Keratinocyte (primary cell): ENCODE data around the gene TEDC2. TPM values are rescaled to one million over a fixed set of nuclear protein-coding genes. Genes with fewer than 3 reads are reported as not detected.

Experiments used
- DNase-seq: peaks from one replicate; pipeline ENCODE4 v3.0.0-alpha.2; 2011; ENCODE audit warnings: low read depth, missing footprints, low spot score
- FAIRE-seq: peaks from 2 replicates; lab custom pipeline; 2011; peaks lifted over from hg19 to GRCh38; lab: Jason Lieb, UNC
- H2AFZ ChIP-seq: 2 replicates; pipeline ENCODE4 v1.6.0; 2012; ENCODE audit warnings: low read length, control low read depth, inconsistent platforms; ENCODE audit not compliant: control insufficient read depth
- H3K27ac ChIP-seq: 2 replicates; pipeline ENCODE4 v1.5.1; 2011; ENCODE audit warnings: low read length; ENCODE audit not compliant: control insufficient read depth, insufficient read depth
- H3K27me3 ChIP-seq: 3 replicates; pipeline ENCODE4 v1.6.0; 2011; ENCODE audit warnings: low read length; ENCODE audit not compliant: control insufficient read depth, insufficient read depth; ENCODE audit errors: extremely low read depth
- H3K36me3 ChIP-seq, 2 experiments: 2 replicates in 1 of 2; 3 replicates in 1 of 2; pipeline ENCODE4 v1.5.1; 2011; ENCODE audit warnings: low read length in 2 of 2, mild to moderate bottlenecking in 1 of 2; ENCODE audit not compliant: control insufficient read depth in 2 of 2, insufficient read depth in 2 of 2; ENCODE audit errors: extremely low read depth in 1 of 2
- H3K4me1 ChIP-seq: 3 replicates; pipeline ENCODE4 v1.5.1; 2011; ENCODE audit warnings: low read length; ENCODE audit not compliant: control insufficient read depth, insufficient read depth; ENCODE audit errors: extremely low read depth
- H3K4me2 ChIP-seq: 3 replicates; pipeline ENCODE4 v1.6.0; 2011; ENCODE audit warnings: low read depth, low read length; ENCODE audit not compliant: control insufficient read depth, insufficient read depth; ENCODE audit errors: extremely low read depth
- H3K4me3 ChIP-seq, 3 experiments: fragments of 200-600 bp in 1 of 3; sonication (generic) in 1 of 3; 2 replicates in 2 of 3; 3 replicates in 1 of 3; pipeline ENCODE4 v1.5.1; 2011 to 2016; ENCODE audit warnings: low read length in 3 of 3, mild to moderate bottlenecking in 3 of 3, control low read depth in 2 of 3, inconsistent platforms in 1 of 3, low read depth in 1 of 3, mixed read lengths in 1 of 3, mixed run types in 1 of 3, moderate library complexity in 1 of 3; ENCODE audit not compliant: control insufficient read depth in 2 of 3, insufficient read depth in 2 of 3; ENCODE audit errors: extremely low read depth in 1 of 3
- H3K79me2 ChIP-seq: 2 replicates; pipeline ENCODE4 v1.6.0; 2012; ENCODE audit warnings: low read length; ENCODE audit not compliant: control insufficient read depth, insufficient read depth
- H3K9ac ChIP-seq: 3 replicates; pipeline ENCODE4 v1.6.0; 2011; ENCODE audit warnings: low read length; ENCODE audit not compliant: control insufficient read depth, insufficient read depth; ENCODE audit errors: extremely low read depth
- H3K9me1 ChIP-seq: 3 replicates; pipeline ENCODE4 v1.6.0; 2011; ENCODE audit warnings: low read length; ENCODE audit not compliant: control insufficient read depth, insufficient read depth; ENCODE audit errors: extremely low read depth
- H3K9me3 ChIP-seq: 2 replicates; pipeline ENCODE4 v1.5.1; 2012; ENCODE audit warnings: low read depth, low read length; ENCODE audit not compliant: control insufficient read depth
- H4K20me1 ChIP-seq: 3 replicates; pipeline ENCODE4 v1.6.0; 2011; ENCODE audit warnings: low read length; ENCODE audit not compliant: control insufficient read depth, insufficient read depth; ENCODE audit errors: extremely low read depth
- EZH2 ChIP-seq: IDR thresholded peaks from one replicate; pipeline ENCODE4 v1.6.1; 2012; ENCODE audit warnings: inconsistent platforms, mild to moderate bottlenecking, low read length, moderate library complexity
- dilution Hi-C: fragments of 300-500 bp; cut with MboI; formaldehyde crosslinking; loops from one replicate; pipeline ENCODE4 v1.7.0; 2020; ENCODE audit warnings: low sequenced_read_pairs; ENCODE audit not compliant: extremely low pct_ligation_motif_present
- polyA plus RNA-seq, 5 experiments: library from polyadenylated mRNA; depleted of rRNA in 3 of 5; stranded (reverse) in 3 of 5; stranded (forward) in 1 of 5; unstranded in 1 of 5; fragments of >200 nt; gene quantifications; 1 replicate in 1 of 5; 2 replicates in 3 of 5; 3 replicates in 1 of 5; pipeline versions ENCODE4 v1.2.1 to v1.2.3, GENCODE V29; 2011 to 2012; ENCODE audit warnings: missing spikeins in 2 of 5, low read depth in 1 of 5, low replicate concordance in 1 of 5
- TF ChIP-seq, protein P1 (sequence below), 3 experiments: IDR thresholded peaks in 1 of 3; conservative IDR thresholded peaks in 1 of 3; optimal IDR thresholded peaks in 1 of 3; 2 replicates in 2 of 3; 3 replicates in 1 of 3; pipeline versions ENCODE3 to v1.5.1; 2011; ENCODE audit warnings: low read length in 3 of 3, mild to moderate bottlenecking in 3 of 3, moderate library complexity in 2 of 3, control low read depth in 1 of 3, inconsistent platforms in 1 of 3; ENCODE audit not compliant: insufficient read depth in 2 of 3; ENCODE audit errors: extremely low read depth in 1 of 3

TEDC2 gene
- polyA plus RNA-seq, 1 donor (not counting 4 experiments of a cell fraction or from before 2014, with no cell fraction given) = 2.7 TPM

DNA sequence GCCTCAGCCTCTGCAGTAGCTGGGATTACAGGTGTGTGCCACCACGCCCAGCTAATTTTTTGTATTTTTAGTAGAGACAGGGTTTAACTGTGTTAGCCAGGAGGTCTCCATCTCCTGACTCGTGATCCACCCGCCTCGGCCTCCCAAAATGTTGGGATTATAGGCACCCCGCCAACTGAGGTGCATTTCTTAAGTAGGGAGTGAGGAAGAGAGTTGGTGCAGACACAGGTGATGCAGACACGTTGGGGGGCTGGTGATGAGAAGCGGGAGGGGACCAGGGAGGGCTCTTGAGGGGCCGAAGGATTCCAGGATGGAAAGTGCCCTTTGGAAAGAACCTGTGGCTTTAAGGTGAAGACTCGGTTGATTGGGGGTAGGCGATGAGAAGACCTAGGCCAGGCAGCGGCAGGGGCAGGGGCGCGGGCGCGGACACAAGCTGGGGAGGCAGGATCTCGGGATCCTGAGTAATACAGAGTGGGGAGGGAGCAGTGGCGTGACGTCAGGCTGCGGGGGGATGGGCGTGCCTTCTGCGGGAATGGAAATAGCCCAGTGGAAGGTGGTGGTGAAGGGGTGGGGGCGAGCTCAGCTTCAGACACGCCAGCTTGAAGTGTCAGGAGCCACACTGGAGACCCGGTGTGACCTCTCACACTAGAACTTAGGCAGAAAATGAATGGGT is 51.4 kb downstream of the TEDC2 start:
- H3K4me2 ChIP-seq = no peak overlapping the region
- FAIRE-seq (no peak), DNase-seq (no peak)
- no peak overlapping the region for H3K9ac ChIP-seq
- H3K79me2 ChIP-seq = peaks cover 23% of the 10 kb centered on the region
- H3K36me3 ChIP-seq = no peaks in the 10 kb centered on the region
- H4K20me1 ChIP-seq = peaks cover 10% of the 10 kb centered on the region
- dilution Hi-C loops = no loop called here
- no peaks in the 10 kb centered on the region for H3K9me3 ChIP-seq
- H3K27ac ChIP-seq = no peak overlapping the region
- no peaks in the 10 kb centered on the region for H3K27me3 ChIP-seq
- H2AFZ ChIP-seq = no peak overlapping the region
- H3K4me3 ChIP-seq = no peak overlapping the region
- H3K9me1 ChIP-seq = peaks cover 3% of the 10 kb centered on the region
- H3K4me1 ChIP-seq = peaks cover 16% of the 10 kb centered on the region
- TF ChIP-seq, protein P1, sequence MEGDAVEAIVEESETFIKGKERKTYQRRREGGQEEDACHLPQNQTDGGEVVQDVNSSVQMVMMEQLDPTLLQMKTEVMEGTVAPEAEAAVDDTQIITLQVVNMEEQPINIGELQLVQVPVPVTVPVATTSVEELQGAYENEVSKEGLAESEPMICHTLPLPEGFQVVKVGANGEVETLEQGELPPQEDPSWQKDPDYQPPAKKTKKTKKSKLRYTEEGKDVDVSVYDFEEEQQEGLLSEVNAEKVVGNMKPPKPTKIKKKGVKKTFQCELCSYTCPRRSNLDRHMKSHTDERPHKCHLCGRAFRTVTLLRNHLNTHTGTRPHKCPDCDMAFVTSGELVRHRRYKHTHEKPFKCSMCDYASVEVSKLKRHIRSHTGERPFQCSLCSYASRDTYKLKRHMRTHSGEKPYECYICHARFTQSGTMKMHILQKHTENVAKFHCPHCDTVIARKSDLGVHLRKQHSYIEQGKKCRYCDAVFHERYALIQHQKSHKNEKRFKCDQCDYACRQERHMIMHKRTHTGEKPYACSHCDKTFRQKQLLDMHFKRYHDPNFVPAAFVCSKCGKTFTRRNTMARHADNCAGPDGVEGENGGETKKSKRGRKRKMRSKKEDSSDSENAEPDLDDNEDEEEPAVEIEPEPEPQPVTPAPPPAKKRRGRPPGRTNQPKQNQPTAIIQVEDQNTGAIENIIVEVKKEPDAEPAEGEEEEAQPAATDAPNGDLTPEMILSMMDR (optimal IDR thresholded peaks at IDR 0.05 in 1 of 3, IDR thresholded peaks at IDR 0.05 in 1 of 3, conservative IDR thresholded peaks at IDR 0.05 in 1 of 3; ENCODE audit: extremely low read depth in 1 of 3, insufficient read depth in 2 of 3, low read length in 3 of 3) = no peak
- TF ChIP-seq EZH2 = no peak

DNA sequence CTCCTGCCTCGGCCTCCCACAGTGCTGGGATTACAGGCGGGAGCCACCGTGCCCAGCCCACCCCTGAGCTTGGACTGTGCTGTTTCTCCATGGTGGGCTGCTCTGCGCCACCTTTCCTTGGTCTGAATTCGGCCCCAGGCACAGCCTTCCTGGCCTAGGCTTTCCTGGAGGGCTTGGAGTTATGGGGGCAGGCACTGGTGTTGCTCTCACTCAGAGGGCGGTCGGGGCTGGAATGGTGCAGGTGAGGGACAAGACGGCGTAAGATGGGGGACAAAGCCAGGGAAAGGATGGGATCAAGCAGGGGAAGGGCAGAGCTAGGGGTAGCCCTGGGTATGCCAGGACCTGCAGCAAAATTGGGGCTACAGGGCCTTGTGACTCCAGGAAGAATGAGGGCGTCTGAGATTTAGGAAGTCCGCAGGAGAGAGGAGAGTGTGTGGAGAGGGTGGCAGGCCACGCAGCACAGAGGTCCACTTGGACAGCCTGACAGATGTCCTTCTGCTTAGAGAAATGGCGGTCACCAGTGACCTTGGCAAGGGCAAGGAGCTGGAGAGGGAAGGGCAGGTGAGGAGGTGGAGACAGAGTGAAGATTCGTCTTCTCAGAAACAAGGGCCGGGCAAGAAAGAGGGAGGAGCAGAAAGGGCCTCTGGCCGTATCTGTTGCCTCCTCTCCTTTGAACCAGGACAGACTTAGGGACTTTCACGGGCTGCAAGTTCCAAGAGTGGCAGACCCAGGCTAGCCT is 52.3 kb downstream of the TEDC2 start:
- no peak overlapping the region for H3K4me3 ChIP-seq
- H3K9ac ChIP-seq = no peak overlapping the region
- H3K36me3 ChIP-seq = peaks cover 1 to 5% of the 10 kb centered on the region in 2 experiments
- no peaks in the 10 kb centered on the region for H3K27me3 ChIP-seq
- peaks cover 11% of the 10 kb centered on the region for H3K9me1 ChIP-seq
- dilution Hi-C loops = no loop called here
- H3K4me1 ChIP-seq = peaks cover 25% of the 10 kb centered on the region
- DNase-seq = no peak
- no peak for FAIRE-seq
- TF ChIP-seq, protein P1 (optimal IDR thresholded peaks at IDR 0.05 in 1 of 3, IDR thresholded peaks at IDR 0.05 in 1 of 3, conservative IDR thresholded peaks at IDR 0.05 in 1 of 3; ENCODE audit: extremely low read depth in 1 of 3, insufficient read depth in 2 of 3, low read length in 3 of 3) = no peak
- no peak for TF ChIP-seq EZH2
- peaks cover 32% of the 10 kb centered on the region for H3K79me2 ChIP-seq
- no peak overlapping the region for H2AFZ ChIP-seq
- H4K20me1 ChIP-seq = peaks cover 19% of the 10 kb centered on the region
- H3K9me3 ChIP-seq = no peaks in the 10 kb centered on the region
- no peak overlapping the region for H3K4me2 ChIP-seq
- H3K27ac ChIP-seq = no peak overlapping the region
